GM21723 (cell line): Measurements from ENCODE around the gene PTPN11.
"Not testable (repeated sequence)": the region's sequence is repeated elsewhere in the genome, so short reads cannot be mapped to it uniquely, and the experiment has no call there.

Source experiments
- ATAC-seq: cut with Tn5 transposase; IDR thresholded peaks from one replicate; pipeline ENCODE4 v1.9.1; 2021; ENCODE audit warnings: mild to moderate bottlenecking, moderate library complexity; ENCODE audit not compliant: unreplicated experiment

The PTPN11 gene

DNA sequence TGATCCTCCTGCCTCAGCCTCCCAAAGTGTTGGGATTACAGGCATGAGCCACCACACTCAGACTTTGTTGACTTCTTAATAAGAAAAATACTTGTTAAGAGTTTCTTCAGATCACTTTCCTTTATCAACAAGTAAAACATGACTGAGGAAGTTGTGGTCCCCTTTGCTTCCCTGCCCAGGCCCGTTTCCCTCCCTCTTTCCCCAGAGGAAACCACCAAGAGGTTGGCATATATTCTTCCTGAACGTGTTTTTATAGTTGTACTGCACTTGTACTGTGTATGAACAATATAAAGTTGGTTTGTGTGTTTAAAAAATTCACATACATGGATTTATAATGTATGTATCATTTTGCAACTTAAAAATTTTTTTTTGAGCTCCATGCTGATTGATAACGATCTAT, 28.4 kb downstream of the PTPN11 start:
- ATAC-seq, result no peak

DNA sequence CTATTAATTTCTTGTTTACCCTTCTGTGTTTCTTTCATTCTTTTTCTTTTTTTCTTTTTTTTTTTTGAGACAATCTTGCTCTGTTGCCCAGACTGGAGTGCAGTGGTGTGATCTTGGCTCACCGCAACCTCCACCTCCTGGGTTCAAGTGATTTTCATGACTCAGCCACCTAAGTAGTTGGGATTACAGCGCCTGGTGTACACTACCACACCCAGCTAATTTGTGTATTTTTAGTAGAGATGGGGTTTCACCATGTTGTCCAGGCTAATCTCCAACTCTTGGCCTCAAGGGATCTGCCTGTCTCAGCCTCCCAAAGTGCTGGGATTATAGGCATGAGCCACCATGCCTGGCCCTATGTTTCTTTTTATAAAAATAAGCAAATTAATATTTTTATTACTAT, 29.4 kb downstream of the PTPN11 start:
- not testable (repeated sequence) for ATAC-seq

DNA sequence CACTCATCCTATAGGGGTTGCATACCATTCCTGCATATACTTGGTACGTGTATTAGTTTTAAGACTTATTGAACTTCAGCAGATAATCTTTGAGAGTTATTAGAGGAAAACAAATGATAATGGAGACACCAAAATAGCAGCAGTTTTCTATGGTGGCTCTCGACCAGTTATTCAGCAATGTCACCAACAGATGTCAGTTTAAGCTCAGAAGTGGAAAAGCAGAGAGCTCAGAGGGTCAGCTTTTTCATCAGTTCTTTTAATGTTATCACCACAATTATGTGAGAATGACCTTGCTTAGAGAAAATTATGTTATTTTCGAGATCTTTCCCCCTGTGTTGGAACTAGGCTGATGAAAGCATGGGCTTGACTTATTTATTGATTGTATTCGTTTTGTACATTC, 32.0 kb downstream of the PTPN11 start:
- ATAC-seq, result no peak

DNA sequence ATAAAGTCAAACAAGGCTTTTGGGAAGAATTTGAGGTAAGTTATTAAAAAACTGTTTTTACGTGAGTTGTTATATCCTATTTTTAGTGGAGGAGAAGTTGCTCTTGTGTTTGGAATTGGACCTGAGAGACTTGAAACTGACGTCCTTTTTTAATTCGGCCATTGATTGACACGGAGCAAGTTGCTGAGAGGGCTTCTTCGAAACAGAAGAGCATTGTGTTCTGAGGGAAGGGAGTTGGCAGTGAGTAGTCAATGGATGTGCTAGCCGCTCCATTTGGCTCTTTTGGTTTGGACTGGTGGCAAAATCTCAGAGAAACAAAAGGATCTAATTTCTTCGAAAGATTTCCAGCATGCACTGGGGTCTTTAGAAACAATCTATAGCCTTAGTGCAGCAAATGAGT, 37.3 kb downstream of the PTPN11 start:
- ATAC-seq, result no peak

DNA sequence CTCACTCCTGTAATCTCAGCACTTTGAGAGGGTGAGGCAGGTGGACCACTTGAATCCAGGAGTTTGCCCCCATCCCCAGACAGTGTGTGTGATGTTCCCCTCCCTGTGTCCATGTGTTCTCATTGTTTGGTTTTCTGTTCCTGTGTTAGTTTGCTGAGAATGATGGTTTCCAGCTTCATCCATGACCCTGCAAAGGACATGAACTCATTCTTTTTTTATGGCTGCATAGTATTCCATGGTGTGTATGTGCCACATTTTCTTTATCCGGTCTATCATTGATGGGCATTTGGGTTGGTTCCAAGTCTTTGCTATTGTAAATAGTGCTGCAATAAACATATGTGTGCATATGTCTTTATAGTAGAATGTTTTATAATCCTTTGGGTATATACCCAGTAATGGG, 38.4 kb downstream of the PTPN11 start:
- not testable (repeated sequence) for ATAC-seq

DNA sequence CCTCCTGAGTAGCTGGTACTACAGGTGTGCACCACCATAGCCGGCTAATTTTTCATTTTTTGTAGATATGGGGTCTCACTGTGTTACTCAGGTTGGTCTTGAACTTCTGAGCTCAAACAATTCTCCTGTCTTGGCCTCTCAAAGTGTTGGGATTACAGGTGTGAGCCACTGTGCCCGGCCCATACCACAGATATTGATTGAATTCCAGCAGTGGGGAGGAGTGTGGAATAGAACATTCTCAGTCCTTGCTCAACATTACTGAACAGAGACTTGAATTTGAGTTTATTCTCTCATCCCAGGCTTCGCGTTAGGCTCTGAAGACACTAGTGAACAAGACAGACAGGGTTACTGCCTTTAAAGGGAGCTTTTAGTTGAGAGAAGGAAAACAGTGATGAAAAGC, 39.6 kb downstream of the PTPN11 start:
- ATAC-seq, result no peak

DNA sequence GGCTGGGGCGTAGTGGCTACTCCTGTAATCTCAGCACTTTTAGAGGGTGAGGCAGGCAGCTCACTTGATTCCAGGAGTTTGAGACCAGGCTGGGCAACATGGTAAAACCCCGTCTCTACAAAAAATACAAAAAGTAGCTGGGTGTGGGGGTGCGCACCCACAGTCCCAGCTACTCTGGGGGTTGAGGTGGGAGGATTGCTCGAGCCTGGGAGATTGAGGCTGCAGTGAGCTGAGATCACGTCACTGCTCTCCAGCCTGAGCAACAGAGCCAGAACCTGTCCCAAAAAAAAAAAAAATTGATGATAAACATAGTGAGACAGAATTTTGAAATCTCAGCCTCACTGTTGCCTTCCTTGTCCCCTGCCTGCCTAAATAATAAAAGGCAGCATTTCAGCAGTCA, 40.0 kb downstream of the PTPN11 start:
- no peak for ATAC-seq

DNA sequence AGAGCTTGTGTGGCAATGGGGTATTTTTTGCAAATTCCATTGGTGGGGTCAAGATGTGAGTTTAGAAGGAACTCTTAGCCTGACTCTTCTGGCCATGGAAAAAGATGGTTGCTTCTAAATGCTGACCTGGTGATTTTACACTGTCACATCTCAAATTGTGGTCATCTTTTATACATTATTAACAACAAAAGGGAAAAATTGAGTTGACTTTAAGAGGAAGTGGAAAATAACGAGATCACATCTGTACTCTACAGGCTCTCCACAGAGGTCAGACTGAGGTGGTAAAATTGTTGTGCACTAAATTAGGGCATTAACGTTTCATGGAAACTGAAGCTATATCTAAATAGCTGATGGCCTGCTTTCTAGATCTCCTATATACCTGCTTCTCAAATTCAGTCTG, 44.7 kb downstream of the PTPN11 start:
- ATAC-seq, result no peak

DNA sequence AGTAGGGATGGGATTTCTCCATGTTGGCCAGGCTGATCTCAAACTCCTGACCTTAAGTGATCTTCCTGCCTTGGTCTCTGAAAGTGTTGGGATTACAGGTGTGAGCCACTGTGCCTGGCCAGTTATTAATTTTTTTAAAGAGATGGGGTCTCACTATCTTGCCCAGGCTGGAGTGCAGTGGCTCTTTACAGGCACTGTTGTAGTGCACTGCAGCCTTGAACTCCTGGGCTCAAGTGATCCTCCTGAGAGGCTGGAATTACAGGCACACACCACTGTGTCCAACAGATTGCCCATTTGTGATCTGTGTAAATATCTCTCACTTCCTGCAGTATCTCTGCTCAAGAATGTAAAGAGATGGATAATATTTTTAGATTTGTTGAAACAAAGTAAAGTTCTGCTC, 45.9 kb downstream of the PTPN11 start:
- ATAC-seq, result no peak

DNA sequence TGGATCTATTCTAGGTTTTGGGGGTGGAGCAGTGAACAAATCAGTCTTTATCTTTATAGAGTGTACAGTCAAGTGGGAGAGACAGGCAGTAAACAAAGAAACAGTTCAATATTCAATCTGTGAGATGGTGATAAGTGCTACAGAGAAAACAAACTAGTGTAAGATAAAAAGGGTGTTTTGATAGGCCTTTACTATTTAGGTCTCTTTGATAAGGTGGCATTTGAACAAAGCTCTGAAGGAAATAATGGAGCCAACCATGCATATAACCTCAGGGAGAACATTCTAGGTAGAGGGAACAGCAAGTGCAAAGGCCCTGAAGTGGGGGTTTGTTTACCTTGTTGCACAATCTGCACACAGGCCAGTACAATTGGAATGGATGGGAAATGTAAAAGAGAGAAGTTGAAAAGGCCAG, 47.3 kb downstream of the PTPN11 start:
- no peak for ATAC-seq

DNA sequence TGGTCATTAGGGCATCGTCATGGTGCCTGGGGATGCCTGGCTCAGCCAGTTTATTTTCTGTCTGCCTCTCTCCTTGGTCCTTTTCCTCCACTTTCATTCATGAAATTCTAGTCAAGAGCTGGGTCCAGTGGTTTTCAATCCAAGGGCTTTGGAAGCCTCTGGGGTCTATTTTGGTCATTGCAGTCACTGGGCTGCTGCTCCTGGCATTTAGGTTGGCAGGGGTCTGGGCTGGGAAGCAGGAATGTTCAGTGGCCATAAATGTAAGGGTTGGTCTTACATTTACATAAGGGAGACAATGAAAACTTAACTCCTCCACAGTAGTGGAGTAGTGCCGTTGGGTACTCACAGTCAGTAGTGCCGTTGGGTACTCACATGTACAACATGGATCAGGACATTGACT, 48.1 kb downstream of the PTPN11 start:
- no peak for ATAC-seq

DNA sequence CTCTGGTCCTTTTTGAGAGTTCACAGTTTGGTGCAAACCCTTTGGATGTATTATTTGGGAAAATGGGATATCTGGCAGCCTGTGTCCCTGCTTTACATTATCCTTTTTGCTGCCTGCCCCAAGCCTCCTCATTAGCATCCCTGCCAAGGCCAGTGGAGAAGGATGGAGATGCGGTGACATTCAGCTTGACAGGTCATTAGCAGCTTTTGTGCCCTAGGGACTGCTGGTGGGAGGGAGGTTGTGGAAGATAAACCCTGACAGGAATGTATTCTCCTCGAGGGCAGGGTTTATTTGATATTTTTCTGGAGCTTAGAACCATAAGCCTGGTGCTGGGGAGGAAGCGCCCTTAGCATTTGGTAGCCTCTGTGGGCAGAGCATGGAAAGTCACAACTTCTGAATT, 49.3 kb downstream of the PTPN11 start:
- no peak for ATAC-seq

DNA sequence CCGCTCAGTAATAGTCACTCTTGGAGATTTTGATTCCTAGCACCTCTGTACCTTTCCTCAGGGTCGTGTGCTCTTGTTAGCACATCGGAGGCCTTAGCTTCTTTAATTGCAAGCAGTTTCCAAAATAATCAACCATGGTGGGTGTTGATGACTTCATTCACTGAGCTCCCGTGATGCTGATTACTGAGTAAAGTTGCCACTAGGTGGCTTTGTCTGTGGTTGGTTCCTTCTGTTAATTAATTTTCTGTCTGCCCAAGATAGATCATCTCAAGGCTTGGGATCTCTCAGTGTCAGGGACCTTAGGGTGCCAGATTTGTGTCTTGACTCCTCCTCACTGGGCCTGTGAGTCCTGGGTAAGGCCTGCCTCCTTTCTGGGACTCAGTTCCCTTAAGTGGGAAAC, 54.3 kb downstream of the PTPN11 start:
- ATAC-seq, result no peak

DNA sequence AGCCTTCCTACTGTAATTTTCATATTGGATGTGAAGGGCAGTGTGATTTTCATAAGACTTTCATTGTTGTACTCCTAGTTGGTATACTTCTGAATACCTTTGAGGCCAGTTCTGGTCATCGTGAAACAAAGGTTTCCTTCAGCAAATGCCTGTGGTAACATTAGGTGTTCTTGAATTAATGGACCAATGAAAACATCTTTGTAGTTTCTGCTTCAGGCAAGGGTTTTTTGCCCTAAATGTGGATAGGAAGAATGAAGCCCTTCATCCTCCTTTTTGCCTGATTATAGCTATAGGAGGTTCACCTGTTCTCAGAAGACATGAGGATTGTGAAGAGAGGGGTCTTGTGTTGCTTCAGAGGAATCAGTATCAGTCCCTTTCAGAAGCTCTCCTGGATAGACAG, 60.7 kb downstream of the PTPN11 start:
- no peak for ATAC-seq

DNA sequence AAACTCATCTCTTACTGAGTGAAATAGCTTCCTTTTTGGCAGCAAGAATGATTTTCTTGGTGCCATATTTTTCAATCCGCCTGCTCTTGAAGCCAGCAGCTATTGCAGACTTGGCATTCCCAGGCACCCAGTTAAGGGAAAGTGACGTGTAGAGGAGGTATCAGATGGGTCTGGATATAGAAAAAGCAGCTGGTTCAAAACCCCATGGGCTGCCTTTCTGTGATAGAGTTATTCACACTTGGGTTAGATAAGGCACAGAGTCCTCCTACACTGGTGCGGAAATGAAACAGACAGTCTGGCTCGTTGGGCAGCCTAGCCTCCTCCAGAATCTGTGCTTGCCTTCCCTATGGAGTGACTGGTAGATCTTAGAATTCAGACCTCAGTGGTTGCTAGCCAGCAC, 62.2 kb downstream of the PTPN11 start:
- no peak for ATAC-seq

DNA sequence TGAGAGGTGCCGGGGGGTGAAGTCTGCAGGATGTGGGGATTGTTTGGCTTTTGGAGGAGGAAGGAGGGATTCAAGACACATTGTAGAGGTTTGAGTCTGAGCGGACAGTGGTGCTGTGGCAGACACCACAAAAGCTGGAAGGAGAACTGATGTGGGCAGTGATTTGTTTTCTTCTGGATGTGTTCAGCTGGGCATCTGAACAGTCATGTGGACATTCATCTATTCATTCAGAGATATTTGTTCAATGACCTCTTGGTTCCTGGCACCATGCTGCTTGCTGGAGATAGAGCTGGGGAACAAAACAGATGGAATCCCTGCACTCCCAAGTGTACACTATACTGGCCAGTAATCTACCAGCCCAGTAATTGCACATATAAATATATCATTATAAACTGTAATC, 64.0 kb downstream of the PTPN11 start:
- ATAC-seq, result no peak

DNA sequence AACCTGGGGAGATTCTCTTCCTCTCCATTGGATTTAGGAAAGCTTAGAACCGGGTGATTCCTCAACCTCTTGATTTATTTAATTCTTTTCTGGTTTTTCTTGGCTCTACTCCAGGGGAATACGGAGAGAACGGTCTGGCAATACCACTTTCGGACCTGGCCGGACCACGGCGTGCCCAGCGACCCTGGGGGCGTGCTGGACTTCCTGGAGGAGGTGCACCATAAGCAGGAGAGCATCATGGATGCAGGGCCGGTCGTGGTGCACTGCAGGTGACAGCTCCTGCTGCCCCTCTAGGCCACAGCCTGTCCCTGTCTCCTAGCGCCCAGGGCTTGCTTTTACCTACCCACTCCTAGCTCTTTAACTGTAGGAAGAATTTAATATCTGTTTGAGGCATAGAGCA, 67.6 kb downstream of the PTPN11 start:
- ATAC-seq, result no peak

DNA sequence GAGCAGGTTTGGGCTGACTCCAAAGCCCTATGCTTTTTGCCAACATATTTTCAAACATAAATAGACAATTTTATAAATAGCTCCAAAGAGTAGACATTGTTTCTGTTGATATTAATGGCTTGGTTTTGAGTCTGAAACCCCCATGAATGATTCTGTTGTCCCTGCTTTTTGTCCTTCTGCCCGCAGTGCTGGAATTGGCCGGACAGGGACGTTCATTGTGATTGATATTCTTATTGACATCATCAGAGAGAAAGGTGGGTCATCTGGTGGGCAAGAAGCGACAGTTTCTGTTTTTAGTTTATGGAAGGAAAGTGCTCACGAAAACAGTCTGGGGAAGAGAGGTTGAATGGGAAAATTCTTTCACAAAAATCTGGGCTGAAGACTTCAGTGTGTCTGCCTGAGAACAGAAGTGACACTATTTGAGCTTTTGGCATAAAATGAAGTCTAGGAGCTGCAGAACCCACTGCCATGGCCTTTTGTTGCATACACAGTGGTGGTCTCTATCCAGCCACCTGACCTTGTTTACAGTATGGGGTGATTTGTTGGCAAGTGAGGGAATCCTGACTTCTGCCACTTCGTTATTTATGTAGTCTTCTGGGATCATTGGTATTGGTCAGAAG, 69.6 kb downstream of the PTPN11 start:
- no peak for ATAC-seq

DNA sequence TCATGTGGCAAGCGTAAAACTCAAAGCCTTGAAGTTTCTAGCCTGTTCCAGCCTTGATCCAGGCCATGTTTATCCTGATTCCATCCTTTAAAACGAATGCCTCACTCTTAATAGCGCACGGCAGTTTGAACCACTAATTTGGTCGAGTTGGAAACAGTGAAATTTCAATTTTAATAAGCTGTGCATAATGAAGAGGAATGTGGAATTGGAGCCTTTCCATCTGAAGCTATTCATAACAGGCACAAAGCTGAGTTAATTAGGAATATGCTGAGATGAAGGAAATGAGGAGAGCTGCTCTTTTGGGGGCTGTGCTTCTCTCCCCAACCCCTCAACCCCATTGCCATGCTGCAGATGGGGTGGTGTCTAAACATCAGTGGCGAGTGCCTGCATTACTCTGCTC, 70.7 kb downstream of the PTPN11 start:
- ATAC-seq, result no peak

DNA sequence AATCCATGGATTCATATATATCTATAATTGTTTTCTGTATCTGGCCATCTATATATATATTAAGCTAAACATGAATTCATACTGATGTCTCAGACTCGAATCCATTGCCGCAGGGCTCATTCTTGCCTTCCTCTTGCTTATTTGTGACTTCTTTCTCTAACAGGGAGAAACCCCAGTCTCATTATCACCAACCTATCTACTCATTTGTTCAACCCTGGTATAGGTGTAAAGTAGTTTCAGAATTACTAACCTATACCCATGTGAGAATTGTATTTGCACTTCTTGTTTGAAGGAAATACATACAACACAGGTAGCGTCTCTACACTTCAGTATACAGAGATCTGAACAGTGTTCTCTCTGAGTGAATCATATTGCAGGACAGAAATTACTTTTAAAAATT, 77.7 kb downstream of the PTPN11 start:
- ATAC-seq, result peak; percentile 56

DNA sequence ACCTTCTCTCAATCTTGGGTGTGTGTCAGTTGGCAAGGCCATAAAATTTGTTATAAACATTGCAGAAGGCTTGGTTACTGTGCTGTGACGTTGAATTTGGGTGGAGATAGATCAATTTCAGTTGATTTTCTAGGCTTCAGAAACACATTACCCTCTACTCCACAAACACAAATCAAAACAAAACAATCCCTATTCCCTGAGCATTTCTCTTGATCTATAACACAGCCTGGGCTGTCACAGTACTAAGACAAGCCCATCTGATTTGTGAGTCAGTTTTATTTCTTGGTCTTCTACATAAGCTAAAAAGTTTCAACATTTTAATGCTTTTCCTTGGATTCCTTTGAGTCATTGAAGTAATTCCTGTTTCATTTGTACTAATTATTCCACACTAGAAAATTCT, 79.8 kb downstream of the PTPN11 start:
- ATAC-seq, result no peak

DNA sequence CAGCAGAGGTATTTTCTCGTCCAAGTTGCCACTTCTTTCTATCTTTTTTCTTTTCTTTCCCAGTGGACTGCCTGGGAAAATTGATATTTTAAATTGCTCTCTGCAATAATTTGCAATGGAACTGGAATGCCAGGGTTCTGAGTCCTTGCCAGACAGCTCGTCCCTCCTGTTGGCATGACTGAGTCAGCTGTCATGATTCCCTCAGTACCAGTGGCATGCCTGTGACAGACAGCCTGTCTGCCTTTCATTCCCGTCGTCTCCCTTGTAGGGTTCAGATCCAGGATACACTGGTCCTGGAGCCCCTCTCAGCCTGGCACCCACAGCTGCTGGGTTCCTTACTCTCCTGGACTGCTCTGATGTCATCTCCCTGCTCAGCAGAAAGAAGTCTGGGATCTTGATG, 84.8 kb downstream of the PTPN11 start:
- no peak for ATAC-seq

DNA sequence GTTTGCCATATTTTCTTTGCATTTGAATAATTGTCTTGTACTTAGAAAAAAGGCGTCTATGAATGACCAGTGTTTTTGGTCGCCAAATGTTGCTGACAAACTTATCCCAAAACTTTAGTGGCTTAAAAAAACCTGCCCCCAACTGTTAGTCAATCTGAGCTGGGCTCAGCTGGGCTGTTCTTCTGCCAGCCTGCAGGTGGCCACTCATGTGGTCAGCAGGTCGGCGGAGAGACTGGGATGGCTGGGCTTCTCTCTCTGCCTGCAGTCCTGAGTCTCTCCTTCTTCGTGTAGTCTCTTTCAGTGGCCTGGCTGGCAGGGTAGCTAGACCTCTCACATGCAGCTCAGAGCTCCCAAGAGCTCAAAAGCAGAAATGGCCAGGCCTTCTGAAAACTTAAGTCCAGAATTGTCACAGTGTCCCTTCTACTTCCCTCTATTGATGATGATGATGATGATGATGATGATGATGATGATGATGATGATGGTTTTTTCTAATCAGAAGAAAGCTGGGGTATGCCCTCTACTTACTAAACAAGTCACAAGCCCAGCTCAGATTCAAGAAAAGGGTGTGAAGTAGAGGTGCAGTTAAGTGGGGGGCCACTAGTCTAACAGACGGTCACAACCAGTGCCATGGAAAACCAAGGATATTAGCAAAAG, 87.9 kb downstream of the PTPN11 start:
- no peak for ATAC-seq
